HG03139 (cell line): ENCODE measurements around the gene ATF7.
"Not testable (repeated sequence)": the region's sequence is repeated elsewhere in the genome, so short reads cannot be mapped to it uniquely, and the experiment has no call there.

Source experiments
- ATAC-seq: cut with Tn5 transposase; IDR thresholded peaks from one replicate; pipeline ENCODE4 v1.9.1; 2021; ENCODE audit not compliant: unreplicated experiment

ATF7 gene

GRCh38 chr12:53567961-53568808, 58.0 kb downstream of the ATF7 start:
- no peak for ATAC-seq

GRCh38 chr12:53565376-53565775, 60.8 kb downstream of the ATF7 start:
- ATAC-seq: not testable (repeated sequence)

GRCh38 chr12:53564941-53565340, 61.2 kb downstream of the ATF7 start:
- no peak for ATAC-seq

GRCh38 chr12:53564278-53564677, 61.9 kb downstream of the ATF7 start:
- ATAC-seq: no peak

- no peak for ATAC-seq
Observed at GRCh38 chr12:53563452-53564028, 62.6 kb downstream of the ATF7 start.

GRCh38 chr12:53561590-53561953, 64.6 kb downstream of the ATF7 start:
- no peak for ATAC-seq

GRCh38 chr12:53560912-53561589, 65.1 kb downstream of the ATF7 start:
- ATAC-seq: no peak

GRCh38 chr12:53560351-53560750, 65.8 kb downstream of the ATF7 start:
- ATAC-seq: no peak

- no peak for ATAC-seq
Observed at GRCh38 chr12:53558631-53559030, 67.6 kb downstream of the ATF7 start.

GRCh38 chr12:53552361-53553327, 73.5 kb downstream of the ATF7 start:
- no peak for ATAC-seq

GRCh38 chr12:53551889-53552291, 74.3 kb downstream of the ATF7 start:
- ATAC-seq: no peak

GRCh38 chr12:53550595-53550994, 75.6 kb downstream of the ATF7 start:
- no peak for ATAC-seq

GRCh38 chr12:53550131-53550530, 76.1 kb downstream of the ATF7 start:
- ATAC-seq: not testable (repeated sequence)

- ATAC-seq: not testable (repeated sequence)
Observed at GRCh38 chr12:53548354-53548753, 77.8 kb downstream of the ATF7 start.

GRCh38 chr12:53543539-53543938, 82.6 kb downstream of the ATF7 start:
- no peak for ATAC-seq

GRCh38 chr12:53539526-53539925, 86.7 kb downstream of the ATF7 start:
- no peak for ATAC-seq

- ATAC-seq: no peak
Observed at GRCh38 chr12:53538209-53538689, 87.9 kb downstream of the ATF7 start.

- no peak for ATAC-seq
Observed at GRCh38 chr12:53536962-53537361, 89.2 kb downstream of the ATF7 start.

GRCh38 chr12:53533471-53533870, 92.7 kb downstream of the ATF7 start:
- no peak for ATAC-seq

GRCh38 chr12:53532524-53533445, 93.4 kb downstream of the ATF7 start:
- ATAC-seq: no peak
